Glutamatergic neuron (in vitro differentiated cells): ENCODE results near the gene RPTOR. TPM values are rescaled to one million over a fixed set of nuclear protein-coding genes. Genes with fewer than 3 reads are reported as not detected.

Experiments used
- DNase-seq: peaks from one replicate; pipeline ENCODE4 v3.0.0; 2022
- H3K27ac Mint-ChIP-seq: one replicate; pipeline ENCODE4 v1.8.0; 2020; ENCODE audit warnings: mild to moderate bottlenecking, mixed read lengths, inconsistent platforms; ENCODE audit not compliant: unreplicated experiment
- H3K27me3 Mint-ChIP-seq: one replicate; pipeline ENCODE4 v1.8.0; 2020; ENCODE audit warnings: mild to moderate bottlenecking, moderate library complexity, mixed read lengths, inconsistent platforms; ENCODE audit not compliant: unreplicated experiment
- H3K36me3 Mint-ChIP-seq: one replicate; pipeline ENCODE4 v1.8.0; 2020; ENCODE audit warnings: mild to moderate bottlenecking, mixed read lengths, inconsistent platforms; ENCODE audit not compliant: unreplicated experiment
- H3K4me1 Mint-ChIP-seq: one replicate; pipeline ENCODE4 v1.8.0; 2020; ENCODE audit warnings: mild to moderate bottlenecking, low read depth, mixed read lengths, inconsistent platforms; ENCODE audit not compliant: unreplicated experiment
- H3K4me3 Mint-ChIP-seq: one replicate; pipeline ENCODE4 v1.8.0; 2020; ENCODE audit warnings: mild to moderate bottlenecking, mixed read lengths, inconsistent platforms; ENCODE audit not compliant: unreplicated experiment
- H3K9me3 Mint-ChIP-seq: one replicate; pipeline ENCODE4 v1.8.0; 2020; ENCODE audit warnings: mild to moderate bottlenecking, moderate library complexity, mixed read lengths, inconsistent platforms; ENCODE audit not compliant: unreplicated experiment
- total RNA-seq: library from RNA; stranded (reverse); fragmentation: NEBNext Ultra II Directional; extraction: Animal tissue kit (Norgen Biotek cat#: 25700); gene quantifications from one replicate; pipeline ENCODE4 v1.2.1, GENCODE V29; 2021; ENCODE audit not compliant: unreplicated experiment
- TF ChIP-seq, protein P1 (sequence below): fragments of 200-600 bp; sonication (generic); IDR thresholded peaks from one replicate; pipeline ENCODE4 v1.5.0; 2021; ENCODE audit not compliant: partially characterized antibody, unreplicated experiment

Gene RPTOR
- total RNA-seq, 1 donor from 2014 or later = 39.8 TPM

DNA sequence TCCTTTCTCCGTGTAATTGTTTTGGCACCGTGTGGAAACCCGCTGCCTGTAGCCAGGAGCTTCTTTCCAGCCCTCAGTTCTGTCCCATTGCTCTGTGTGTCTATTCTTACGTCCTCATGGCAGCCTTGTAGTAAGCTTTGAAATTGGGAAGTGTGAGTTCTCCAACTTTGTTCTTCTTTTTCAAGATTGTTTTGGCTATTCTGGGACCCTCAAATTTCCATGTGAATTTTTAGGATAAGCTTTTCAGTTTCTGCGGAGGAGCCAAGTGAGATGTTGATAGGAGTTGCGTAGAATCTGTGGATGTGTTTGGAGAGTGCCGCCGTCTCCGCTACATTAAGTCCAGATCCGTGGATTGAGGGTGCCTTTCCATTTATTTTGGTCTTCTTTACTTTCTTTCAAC lies 462.3 kb downstream of the RPTOR start:
- DNase-seq = no peak

DNA sequence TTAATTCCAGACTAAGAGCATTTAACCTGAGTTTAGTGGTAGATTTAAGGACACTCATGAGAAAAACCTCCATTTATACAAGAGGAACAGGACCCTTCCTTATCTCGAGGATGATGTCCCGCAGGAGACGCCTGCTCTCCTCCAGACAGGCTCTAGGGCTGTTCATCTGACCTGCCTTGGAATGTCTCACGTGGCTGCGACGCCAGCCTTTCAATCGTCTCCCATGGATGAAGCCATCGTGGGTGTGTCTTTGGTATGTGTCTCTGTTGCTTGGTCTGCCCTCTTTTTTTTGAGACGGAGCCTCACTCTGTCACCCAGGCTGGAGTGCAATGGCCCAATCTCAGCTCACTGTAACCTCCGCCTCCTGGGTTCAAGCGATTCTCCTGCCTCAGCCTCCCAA lies 463.5 kb downstream of the RPTOR start:
- H3K27ac Mint-ChIP-seq = no peak overlapping the region
- peaks cover 1% of the 10 kb centered on the region for H3K4me1 Mint-ChIP-seq
- H3K4me3 Mint-ChIP-seq = no peak overlapping the region
- TF ChIP-seq, protein P1, sequence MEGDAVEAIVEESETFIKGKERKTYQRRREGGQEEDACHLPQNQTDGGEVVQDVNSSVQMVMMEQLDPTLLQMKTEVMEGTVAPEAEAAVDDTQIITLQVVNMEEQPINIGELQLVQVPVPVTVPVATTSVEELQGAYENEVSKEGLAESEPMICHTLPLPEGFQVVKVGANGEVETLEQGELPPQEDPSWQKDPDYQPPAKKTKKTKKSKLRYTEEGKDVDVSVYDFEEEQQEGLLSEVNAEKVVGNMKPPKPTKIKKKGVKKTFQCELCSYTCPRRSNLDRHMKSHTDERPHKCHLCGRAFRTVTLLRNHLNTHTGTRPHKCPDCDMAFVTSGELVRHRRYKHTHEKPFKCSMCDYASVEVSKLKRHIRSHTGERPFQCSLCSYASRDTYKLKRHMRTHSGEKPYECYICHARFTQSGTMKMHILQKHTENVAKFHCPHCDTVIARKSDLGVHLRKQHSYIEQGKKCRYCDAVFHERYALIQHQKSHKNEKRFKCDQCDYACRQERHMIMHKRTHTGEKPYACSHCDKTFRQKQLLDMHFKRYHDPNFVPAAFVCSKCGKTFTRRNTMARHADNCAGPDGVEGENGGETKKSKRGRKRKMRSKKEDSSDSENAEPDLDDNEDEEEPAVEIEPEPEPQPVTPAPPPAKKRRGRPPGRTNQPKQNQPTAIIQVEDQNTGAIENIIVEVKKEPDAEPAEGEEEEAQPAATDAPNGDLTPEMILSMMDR = no peak
- peaks cover 5% of the 10 kb centered on the region for H3K9me3 Mint-ChIP-seq
- H3K27me3 Mint-ChIP-seq = peaks cover 8% of the 10 kb centered on the region
- DNase-seq = no peak
- H3K36me3 Mint-ChIP-seq = peaks cover 7% of the 10 kb centered on the region

More for the DNA sequence above, 462.3 kb downstream of the RPTOR start:
- no peak overlapping the region for H3K4me3 Mint-ChIP-seq
- peaks cover 8% of the 10 kb centered on the region for H3K9me3 Mint-ChIP-seq
- TF ChIP-seq, protein P1 = no peak
- H3K4me1 Mint-ChIP-seq = peaks cover 3% of the 10 kb centered on the region
- peak overlapping the region; percentile 18 for H3K27ac Mint-ChIP-seq
- peaks cover 7% of the 10 kb centered on the region for H3K36me3 Mint-ChIP-seq
- H3K27me3 Mint-ChIP-seq = peaks cover 11% of the 10 kb centered on the region

DNA sequence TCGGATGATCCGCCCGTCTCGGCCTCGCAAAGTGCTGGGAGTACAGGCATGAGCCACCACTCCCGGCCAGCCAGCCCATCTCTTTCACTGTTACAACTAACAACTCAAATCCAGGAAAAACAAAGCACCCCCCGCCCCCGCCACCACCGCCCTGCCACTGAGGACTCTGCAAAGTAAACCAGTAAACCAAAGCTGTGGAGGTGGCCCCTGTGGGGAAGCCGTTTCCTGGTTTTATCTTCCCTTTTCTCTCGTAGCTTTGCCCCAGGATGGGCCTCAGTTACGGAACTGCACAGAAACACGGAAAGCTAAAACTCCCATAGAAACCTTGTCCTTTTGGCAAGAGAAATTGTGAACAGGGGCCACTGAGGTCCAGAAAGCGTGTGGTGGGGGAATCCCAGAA lies 464.5 kb downstream of the RPTOR start:
- no peak for DNase-seq
- no peak overlapping the region for H3K27ac Mint-ChIP-seq
- H3K27me3 Mint-ChIP-seq = peaks cover 8% of the 10 kb centered on the region
- H3K4me1 Mint-ChIP-seq = peaks cover 6% of the 10 kb centered on the region
- TF ChIP-seq, protein P1 = no peak
- H3K9me3 Mint-ChIP-seq = peaks cover 8% of the 10 kb centered on the region
- peaks cover 7% of the 10 kb centered on the region for H3K36me3 Mint-ChIP-seq
- no peak overlapping the region for H3K4me3 Mint-ChIP-seq

DNA sequence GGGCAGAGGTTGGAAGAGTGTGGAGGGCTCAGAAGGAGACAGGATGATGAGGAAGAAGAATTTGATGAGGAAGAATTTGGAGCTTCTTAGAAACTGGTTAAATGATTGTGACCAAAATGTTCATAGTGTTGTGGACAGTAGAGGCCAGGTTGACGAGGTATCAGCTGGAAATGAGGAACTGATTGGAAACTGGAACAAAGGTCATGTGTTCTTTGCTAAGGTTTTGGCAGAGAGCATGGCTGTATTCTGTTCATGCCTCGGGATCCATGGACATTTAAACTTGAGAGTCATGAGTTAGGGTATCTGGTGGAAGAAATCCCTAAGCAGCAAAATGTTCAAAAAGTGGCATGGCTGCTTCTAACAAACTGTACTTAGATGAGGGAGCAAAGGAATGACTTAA lies 466.3 kb downstream of the RPTOR start:
- DNase-seq = no peak
- H3K36me3 Mint-ChIP-seq = peaks cover 11% of the 10 kb centered on the region
- H3K9me3 Mint-ChIP-seq = peaks cover 8% of the 10 kb centered on the region
- H3K27me3 Mint-ChIP-seq = peaks cover 1% of the 10 kb centered on the region
- H3K27ac Mint-ChIP-seq = no peak overlapping the region
- peaks cover 6% of the 10 kb centered on the region for H3K4me1 Mint-ChIP-seq
- no peak overlapping the region for H3K4me3 Mint-ChIP-seq
- TF ChIP-seq, protein P1 = no peak

DNA sequence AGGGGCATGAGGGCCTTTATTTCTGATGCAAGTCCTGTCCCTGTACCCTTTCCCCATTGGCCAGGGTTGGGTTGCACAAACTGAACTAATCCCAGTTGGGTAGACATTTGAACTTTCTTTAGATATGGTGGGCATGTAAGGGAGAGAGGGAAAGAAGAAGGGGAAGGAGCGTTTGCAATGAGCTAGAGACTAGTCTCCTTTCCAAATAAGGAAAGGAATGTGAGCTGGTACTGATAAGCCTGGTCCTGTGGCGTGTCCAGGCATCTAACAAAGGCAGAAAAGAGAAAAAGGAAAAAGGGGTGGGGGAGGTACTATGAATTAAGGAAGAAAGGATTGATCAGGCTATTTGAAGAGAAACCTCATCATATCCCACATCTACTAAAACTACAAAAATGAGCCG lies 467.3 kb downstream of the RPTOR start:
- Mint-ChIP-seq H3K4me1 (peaks cover 6% of the 10 kb centered on the region), H3K4me3 (no peak overlapping the region), H3K36me3 (peaks cover 11% of the 10 kb centered on the region), H3K9me3 (peaks cover 9% of the 10 kb centered on the region), H3K27me3 (peaks cover under 1% of the 10 kb centered on the region), H3K27ac (peak overlapping the region; percentile 8)
- no peak for DNase-seq
- TF ChIP-seq, protein P1 = no peak
